Measurements from ENCODE around the gene SSC5D.

GRCh38 chr19:55545443-55545842, 57.2 kb downstream of the SSC5D start, which contains the start of gene SBK3:
- no peak for TF ChIP-seq POLR2A (IDR thresholded peaks at IDR 0.05; ENCODE audit: low read length)
- no peak for TF ChIP-seq GATA1 (IDR thresholded peaks at IDR 0.05; ENCODE audit: low read depth, low read length)

All from erythroblast (primary cell).